HFFc6 (cell line): Measurements from ENCODE around the gene RPS3. TPM values are rescaled to one million over a fixed set of nuclear protein-coding genes. Genes with fewer than 3 reads are reported as not detected.
A peak's percentile ranks its signal among the peaks of the same experiment; 100 is the strongest.

Source experiments
- DNase-seq: peaks from one replicate; pipeline ENCODE4 v3.0.0-alpha.2; 2018
- H3K27ac Mint-ChIP-seq: 2 replicates; pipeline ENCODE4 v1.8.0; 2020; ENCODE audit warnings: mild to moderate bottlenecking, mixed read lengths
- H3K27me3 Mint-ChIP-seq: 2 replicates; pipeline ENCODE4 v1.8.0; 2021; ENCODE audit warnings: mild to moderate bottlenecking, moderate library complexity, mixed read lengths; ENCODE audit not compliant: insufficient read depth
- H3K36me3 Mint-ChIP-seq: 2 replicates; pipeline ENCODE4 v1.8.0; 2021; ENCODE audit warnings: low read depth, mixed read lengths
- H3K4me1 Mint-ChIP-seq: 2 replicates; pipeline ENCODE4 v1.8.0; 2020; ENCODE audit warnings: low read depth, mixed read lengths
- H3K4me3 Mint-ChIP-seq: 2 replicates; pipeline ENCODE4 v1.8.0; 2020; ENCODE audit warnings: mild to moderate bottlenecking, moderate library complexity, mixed read lengths
- H3K9me3 Mint-ChIP-seq: 2 replicates; pipeline ENCODE4 v1.8.0; 2020; ENCODE audit warnings: mild to moderate bottlenecking, mixed read lengths
- total RNA-seq, 6 experiments: library from RNA; stranded (reverse); fragmentation: NEBNext Ultra II Directional; extraction: Animal tissue kit (Norgen Biotek cat#: 25700); gene quantifications; 2 replicates in 1 of 6; 3 replicates in 5 of 6; pipeline ENCODE4 v1.2.3, GENCODE V29; 2021
- TF ChIP-seq, protein P1 (sequence below): fragments of 200-600 bp; sonication (generic); IDR thresholded peaks from 2 replicates; pipeline ENCODE4 v1.5.0; 2021; ENCODE audit warnings: antibody characterized with exemption, mild to moderate bottlenecking

RPS3 gene
- total RNA-seq, 6 experiments from 2014 or later = 1,897 to 2,167 (median 1,932) TPM

DNA sequence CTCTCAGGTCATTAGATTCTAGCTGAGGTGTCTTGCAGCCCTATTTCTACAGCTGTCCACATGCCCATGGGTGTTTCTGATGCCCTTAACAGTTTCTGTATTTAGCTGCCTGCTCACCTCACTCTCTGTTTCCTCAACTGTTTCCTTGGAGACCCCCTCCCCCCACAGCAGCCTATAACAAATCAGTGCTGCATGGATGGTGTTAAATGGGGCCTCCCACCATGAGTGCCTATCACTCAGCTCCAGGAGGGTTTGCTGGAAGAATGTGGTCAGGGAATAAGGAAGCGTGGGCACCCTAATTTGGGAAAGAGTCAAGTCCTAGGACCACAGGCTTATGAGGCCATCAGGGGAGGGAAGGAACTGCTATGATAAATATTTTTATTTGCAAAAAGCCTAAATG lies 25.1 kb downstream of the RPS3 start:
- TF ChIP-seq, protein P1, sequence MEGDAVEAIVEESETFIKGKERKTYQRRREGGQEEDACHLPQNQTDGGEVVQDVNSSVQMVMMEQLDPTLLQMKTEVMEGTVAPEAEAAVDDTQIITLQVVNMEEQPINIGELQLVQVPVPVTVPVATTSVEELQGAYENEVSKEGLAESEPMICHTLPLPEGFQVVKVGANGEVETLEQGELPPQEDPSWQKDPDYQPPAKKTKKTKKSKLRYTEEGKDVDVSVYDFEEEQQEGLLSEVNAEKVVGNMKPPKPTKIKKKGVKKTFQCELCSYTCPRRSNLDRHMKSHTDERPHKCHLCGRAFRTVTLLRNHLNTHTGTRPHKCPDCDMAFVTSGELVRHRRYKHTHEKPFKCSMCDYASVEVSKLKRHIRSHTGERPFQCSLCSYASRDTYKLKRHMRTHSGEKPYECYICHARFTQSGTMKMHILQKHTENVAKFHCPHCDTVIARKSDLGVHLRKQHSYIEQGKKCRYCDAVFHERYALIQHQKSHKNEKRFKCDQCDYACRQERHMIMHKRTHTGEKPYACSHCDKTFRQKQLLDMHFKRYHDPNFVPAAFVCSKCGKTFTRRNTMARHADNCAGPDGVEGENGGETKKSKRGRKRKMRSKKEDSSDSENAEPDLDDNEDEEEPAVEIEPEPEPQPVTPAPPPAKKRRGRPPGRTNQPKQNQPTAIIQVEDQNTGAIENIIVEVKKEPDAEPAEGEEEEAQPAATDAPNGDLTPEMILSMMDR = no peak
- no peak for DNase-seq
- Mint-ChIP-seq H3K36me3 (peaks cover 3% of the 10 kb centered on the region), H3K9me3 (peaks cover 3% of the 10 kb centered on the region), H3K4me3 (no peak overlapping the region), H3K27ac (no peak overlapping the region), H3K4me1 (peaks cover 8% of the 10 kb centered on the region; the same call in 1 of the 2 replicates), H3K27me3 (peaks cover 12% of the 10 kb centered on the region)

DNA sequence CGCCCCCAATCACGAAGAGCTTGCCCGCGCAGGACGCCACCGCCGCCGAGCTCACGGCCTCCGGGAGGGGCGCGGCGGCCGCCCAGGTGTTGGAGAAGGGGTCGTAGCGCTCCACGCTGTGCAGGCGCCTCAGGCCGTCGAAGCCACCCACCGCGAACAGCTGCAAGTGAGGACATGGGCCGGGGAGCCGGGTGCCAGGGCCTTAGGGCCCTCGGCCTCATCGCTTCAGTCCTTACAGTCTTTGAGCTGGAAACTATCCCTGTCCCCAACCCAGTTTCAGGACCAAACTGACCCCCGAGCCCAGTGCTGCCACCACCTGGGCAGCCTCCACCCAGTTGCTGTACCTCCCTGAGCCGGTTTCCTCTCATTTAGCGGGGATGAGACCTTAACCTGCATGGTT lies 26.1 kb downstream of the RPS3 start:
- H3K4me3 Mint-ChIP-seq = no peak overlapping the region
- H3K27me3 Mint-ChIP-seq = peaks cover 14% of the 10 kb centered on the region
- H3K4me1 Mint-ChIP-seq = peaks cover 10% of the 10 kb centered on the region; the same call in 1 of the 2 replicates
- TF ChIP-seq, protein P1 = peak; percentile 56
- H3K27ac Mint-ChIP-seq = no peak overlapping the region
- peaks cover 5% of the 10 kb centered on the region for H3K9me3 Mint-ChIP-seq
- DNase-seq = no peak
- peaks cover 4% of the 10 kb centered on the region for H3K36me3 Mint-ChIP-seq

DNA sequence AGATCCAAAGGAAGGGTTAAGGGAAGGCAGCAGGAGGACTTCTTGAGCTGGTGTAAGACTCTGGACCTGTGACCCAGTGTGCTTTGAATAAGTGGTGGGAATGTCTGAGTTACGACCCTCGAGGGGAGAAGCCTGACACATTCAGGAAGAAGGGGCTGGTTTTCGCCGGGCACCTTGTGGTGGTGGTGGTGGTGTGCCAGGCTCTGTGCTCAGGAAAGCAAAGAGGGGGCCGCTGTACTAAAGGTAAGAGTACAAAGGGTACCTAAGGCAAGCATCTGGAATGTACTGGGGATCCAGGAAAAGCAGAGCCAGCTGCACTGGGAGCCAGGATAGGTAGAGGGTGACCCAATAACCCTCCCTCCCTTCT lies 27.4 kb downstream of the RPS3 start:
- no peak for DNase-seq
- Mint-ChIP-seq H3K4me3 (no peak overlapping the region), H3K4me1 (peaks cover 10% of the 10 kb centered on the region; the same call in 1 of the 2 replicates), H3K9me3 (peaks cover 8% of the 10 kb centered on the region), H3K27ac (no peak overlapping the region), H3K27me3 (peaks cover 27% of the 10 kb centered on the region), H3K36me3 (peaks cover 4% of the 10 kb centered on the region)
- TF ChIP-seq, protein P1 = no peak

DNA sequence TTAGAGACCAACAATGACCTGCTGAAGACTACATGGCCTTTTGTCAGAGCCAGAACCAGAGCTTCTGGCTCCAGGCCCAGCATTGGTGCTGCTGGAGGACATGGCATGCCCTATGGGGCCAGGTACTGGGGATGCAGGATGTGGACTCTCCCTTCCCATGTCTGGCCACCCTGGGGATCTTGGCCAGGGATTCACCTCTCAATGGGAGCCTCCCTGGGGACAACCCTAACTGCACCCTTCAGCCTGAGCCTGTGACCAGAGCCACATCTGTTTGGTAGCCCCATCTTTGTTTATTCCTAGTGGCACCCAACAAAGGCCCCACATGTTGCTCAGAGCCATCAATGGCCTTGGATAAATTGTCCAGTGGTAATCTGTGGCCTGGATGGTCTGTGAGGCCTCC lies 27.9 kb downstream of the RPS3 start:
- peaks cover 6% of the 10 kb centered on the region; the same call in 1 of the 2 replicates for H3K4me1 Mint-ChIP-seq
- no peak for DNase-seq
- H3K36me3 Mint-ChIP-seq = peaks cover 4% of the 10 kb centered on the region
- H3K27ac Mint-ChIP-seq = no peak overlapping the region
- H3K4me3 Mint-ChIP-seq = no peak overlapping the region
- peaks cover 31% of the 10 kb centered on the region for H3K27me3 Mint-ChIP-seq
- peaks cover 8% of the 10 kb centered on the region for H3K9me3 Mint-ChIP-seq
- TF ChIP-seq, protein P1 = no peak

DNA sequence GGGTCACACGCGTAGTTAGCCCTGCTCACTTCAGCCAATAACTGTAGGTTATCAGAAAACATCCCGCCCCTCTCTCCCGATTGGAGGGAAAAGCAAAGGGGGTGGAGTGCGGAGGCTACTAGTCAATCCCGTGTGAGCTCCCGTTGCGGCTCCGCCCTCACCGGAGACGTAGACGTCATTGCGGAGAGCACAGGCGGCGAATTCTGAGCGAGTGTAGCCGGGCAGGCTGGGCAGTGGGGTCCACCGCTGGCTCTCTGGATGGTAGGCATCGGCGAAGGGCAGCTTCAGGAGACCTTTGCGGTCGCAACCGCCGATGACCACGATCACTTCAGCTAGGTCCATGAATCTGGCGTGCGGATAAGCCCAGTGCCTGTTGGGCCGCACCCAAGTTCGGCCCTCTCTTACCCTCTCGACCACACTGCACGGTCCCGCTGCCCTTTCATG lies 29.0 kb downstream of the RPS3 start:
- Mint-ChIP-seq H3K4me1 (peaks cover 4% of the 10 kb centered on the region; the same call in 1 of the 2 replicates), H3K27me3 (peaks cover 40% of the 10 kb centered on the region), H3K4me3 (no peak overlapping the region), H3K27ac (no peak overlapping the region), H3K9me3 (peaks cover 8% of the 10 kb centered on the region), H3K36me3 (peaks cover 4% of the 10 kb centered on the region)
- no peak for DNase-seq
- TF ChIP-seq, protein P1 = no peak
